ENCODE results near the gene LYPD5.
"Not testable (repeated sequence)": the region's sequence is repeated elsewhere in the genome, so short reads cannot be mapped to it uniquely, and the experiment has no call there.

- not testable (repeated sequence) for TF ChIP-seq CTCF, POLR2A (IDR thresholded peaks at IDR 0.05)
Observed at GRCh38 chr19:43764684-43765083, 37.6 kb downstream of the LYPD5 start.
